AG04450 (cell line): Measurements from ENCODE around the gene SLC4A1. TPM values are rescaled to one million over a fixed set of nuclear protein-coding genes. Genes with fewer than 3 reads are reported as not detected.

Source experiments
- CTCF ChIA-PET: fragments of 300-600, 350-600 bp; formaldehyde crosslinking; extraction: SDS; loops from one replicate; lab custom pipeline; 2022; ENCODE audit warnings: antibody characterized with exemption, inconsistent platforms; lab: Charles Lee
- POLR2A ChIA-PET: fragments of 350-600 bp; formaldehyde crosslinking; extraction: SDS; loops from one replicate; lab custom pipeline; 2021; ENCODE audit warnings: antibody characterized with exemption, inconsistent platforms; lab: Yijun Ruan, JAX
- DNase-seq: peaks from one replicate; pipeline ENCODE4 v3.0.0-alpha.2; 2011; ENCODE audit warnings: low read depth, low spot score
- H3K27ac ChIP-seq: one replicate; pipeline ENCODE4 v1.5.1; 2012; ENCODE audit warnings: low read depth, low read length, control low read depth
- H3K27me3 ChIP-seq: one replicate; pipeline ENCODE4 v1.6.0; 2012; ENCODE audit warnings: low read length; ENCODE audit not compliant: control insufficient read depth, insufficient read depth
- H3K4me3 ChIP-seq: 2 replicates; pipeline ENCODE4 v1.5.1; 2011; ENCODE audit warnings: mild to moderate bottlenecking, low read depth, low read length, control low read depth
- H3K9me3 ChIP-seq: 2 replicates; pipeline ENCODE4 v1.5.1; 2012; ENCODE audit warnings: low read length; ENCODE audit not compliant: control insufficient read depth, insufficient read depth
- polyA plus RNA-seq: library from polyadenylated mRNA; depleted of rRNA; stranded (reverse); fragments of >200 nt; gene quantifications from 2 replicates; pipeline ENCODE4 v1.2.3, GENCODE V29; 2011
- TF ChIP-seq, protein P1 (sequence below): IDR thresholded peaks from 2 replicates; pipeline ENCODE4 v1.5.1; 2011; ENCODE audit warnings: low read depth, low read length, control low read depth, inconsistent platforms

The SLC4A1 gene
- polyA plus RNA-seq, 1 experiment: not detected

DNA sequence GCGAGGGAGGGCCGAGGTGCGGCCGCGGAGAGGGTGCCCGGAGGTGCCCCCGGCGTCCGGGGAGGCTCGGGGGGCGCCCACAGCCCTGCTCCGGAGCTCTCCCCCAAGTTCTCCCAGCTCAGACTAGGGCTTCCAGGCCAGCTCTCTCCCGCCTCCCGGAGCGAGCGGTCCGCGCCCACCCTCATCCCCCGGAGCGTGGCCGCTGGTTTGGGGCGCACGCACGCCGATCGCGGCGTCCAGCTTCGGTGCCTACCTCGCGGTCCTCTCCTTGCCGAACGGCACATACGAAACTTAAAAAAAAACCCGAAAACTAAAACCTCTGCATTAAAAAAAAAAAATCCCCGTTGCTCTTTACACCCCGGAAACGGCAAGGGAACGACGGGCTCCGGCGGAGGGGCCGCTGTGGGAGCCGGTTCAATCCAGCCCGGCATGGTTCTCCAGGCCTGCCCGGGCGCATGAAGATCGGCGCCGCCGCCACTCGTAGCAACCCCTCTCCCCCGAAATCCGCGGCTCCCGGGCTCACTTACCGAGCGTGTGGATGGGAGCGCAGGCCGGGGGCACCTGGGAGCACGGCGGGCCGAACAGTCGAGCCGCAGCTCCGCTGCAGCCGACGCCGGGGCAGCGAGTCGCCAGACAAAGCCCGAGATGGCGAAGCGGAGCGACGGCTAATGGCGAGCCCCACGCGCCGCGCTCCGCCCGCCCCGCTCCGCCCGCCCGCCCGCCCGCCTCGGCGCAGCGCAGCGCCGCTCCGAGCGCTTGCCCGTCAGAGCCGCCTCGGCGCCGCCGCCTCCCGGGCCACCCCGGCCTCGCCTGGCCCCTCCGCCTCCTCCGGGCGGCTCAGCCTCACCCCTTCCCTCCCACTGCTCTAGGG lies 47.5 kb downstream of the SLC4A1 start:
- CTCF ChIA-PET: interaction anchor here (0.6 to 1.4 kb wide), 4 partner anchors 11 to 381 kb away, joined by 3 to 16 read pairs (median 5); no protein-coding TSS in a partner anchor
- H3K4me3 ChIP-seq: peak overlapping the region; percentile 83
- POLR2A ChIA-PET: interaction anchor here (0.6 to 3.5 kb wide), 10 partner anchors 10 to 1555 kb away, joined by 3 to 11 read pairs (median 4); partner anchors contain the start of genes SLC25A39 and TMUB2
- no peaks in the 10 kb centered on the region for H3K27me3 ChIP-seq
- H3K27ac ChIP-seq: peak overlapping the region; percentile 61
- H3K9me3 ChIP-seq: no peaks in the 10 kb centered on the region; the same call in 1 of the 2 replicates
- no peak for DNase-seq
- TF ChIP-seq, protein P1, sequence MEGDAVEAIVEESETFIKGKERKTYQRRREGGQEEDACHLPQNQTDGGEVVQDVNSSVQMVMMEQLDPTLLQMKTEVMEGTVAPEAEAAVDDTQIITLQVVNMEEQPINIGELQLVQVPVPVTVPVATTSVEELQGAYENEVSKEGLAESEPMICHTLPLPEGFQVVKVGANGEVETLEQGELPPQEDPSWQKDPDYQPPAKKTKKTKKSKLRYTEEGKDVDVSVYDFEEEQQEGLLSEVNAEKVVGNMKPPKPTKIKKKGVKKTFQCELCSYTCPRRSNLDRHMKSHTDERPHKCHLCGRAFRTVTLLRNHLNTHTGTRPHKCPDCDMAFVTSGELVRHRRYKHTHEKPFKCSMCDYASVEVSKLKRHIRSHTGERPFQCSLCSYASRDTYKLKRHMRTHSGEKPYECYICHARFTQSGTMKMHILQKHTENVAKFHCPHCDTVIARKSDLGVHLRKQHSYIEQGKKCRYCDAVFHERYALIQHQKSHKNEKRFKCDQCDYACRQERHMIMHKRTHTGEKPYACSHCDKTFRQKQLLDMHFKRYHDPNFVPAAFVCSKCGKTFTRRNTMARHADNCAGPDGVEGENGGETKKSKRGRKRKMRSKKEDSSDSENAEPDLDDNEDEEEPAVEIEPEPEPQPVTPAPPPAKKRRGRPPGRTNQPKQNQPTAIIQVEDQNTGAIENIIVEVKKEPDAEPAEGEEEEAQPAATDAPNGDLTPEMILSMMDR: no peak

DNA sequence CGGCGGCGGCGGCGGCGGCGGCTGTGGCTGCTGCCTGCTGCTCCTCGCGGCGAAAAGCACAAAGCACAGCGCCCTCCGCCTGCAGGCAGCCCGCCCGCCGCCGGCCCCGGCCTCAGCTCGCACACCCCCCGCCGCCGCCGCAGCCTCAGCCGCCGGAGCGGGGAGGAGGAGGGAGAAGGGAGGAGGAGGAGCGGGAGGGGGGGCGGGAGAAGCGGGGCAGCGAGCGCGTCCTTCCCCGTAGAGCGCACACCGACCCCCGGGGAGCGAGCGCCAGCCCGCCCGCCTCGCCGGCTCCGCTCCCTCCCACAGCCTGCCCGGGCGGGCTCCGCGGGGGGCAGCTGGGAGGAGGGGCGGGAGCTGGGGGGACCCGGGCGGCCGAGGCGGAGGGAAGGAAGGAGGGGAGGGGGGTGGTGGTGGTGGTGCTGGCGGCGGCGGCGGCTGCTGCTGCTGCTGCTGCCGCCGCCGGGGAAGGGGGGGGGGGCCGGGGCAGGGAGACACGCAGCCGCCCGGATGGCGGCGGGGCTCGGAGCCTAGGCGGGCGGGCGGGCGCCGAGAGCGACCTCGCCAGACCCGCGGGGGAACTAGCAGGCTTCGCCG lies 48.2 kb downstream of the SLC4A1 start, which contains the start of gene UBTF:
Gene UBTF, minus strand, starts transcription at position 60 of the 597 bp plus-strand sequence. CDS start 1,446 bp downstream, outside the sequence.
- POLR2A ChIA-PET: interaction anchor here (0.8 to 3.5 kb wide), 4 partner anchors 9 to 105 kb away, joined by 3 to 11 read pairs (median 7); partner anchors contain the start of genes SLC25A39 and TMUB2
- CTCF ChIA-PET: interaction anchor here (0.6 to 1.0 kb wide), 3 partner anchors 10 to 382 kb away, joined by 3 to 5 read pairs (median 3); no protein-coding TSS in a partner anchor
- no peaks in the 10 kb centered on the region; the same call in 1 of the 2 replicates for H3K9me3 ChIP-seq

DNA sequence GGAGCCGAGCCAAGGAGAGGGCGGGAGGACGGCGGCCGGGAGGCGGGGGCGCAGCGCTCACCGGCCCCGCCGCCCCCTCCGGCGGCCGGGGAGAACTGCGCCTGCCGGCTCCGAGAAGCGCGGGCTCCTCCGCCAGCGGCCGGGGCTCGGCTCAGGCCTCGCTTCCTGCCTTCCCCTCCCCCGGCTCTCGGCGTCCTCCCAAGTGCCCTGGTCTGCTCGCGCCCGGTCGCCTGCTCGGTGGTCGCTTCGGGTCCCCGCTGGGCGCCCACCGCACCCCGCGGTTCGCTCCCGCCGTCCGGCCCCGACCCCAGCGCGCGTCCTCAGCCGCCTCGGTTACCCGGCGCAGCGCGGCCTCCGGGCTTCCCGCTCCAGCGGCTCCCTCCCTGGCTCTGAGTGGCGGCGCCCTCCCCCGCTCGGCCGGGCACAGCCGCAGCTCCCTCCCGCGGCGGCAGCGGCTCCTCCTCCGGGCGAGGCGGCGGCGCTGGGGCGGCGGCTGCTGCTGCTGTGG lies 48.8 kb downstream of the SLC4A1 start:
- Histone ChIP-seq H3K9me3 (no peaks in the 10 kb centered on the region; the same call in 1 of the 2 replicates), H3K27me3 (no peaks in the 10 kb centered on the region), H3K27ac (no peak overlapping the region), H3K4me3 (peak overlapping the region; percentile 83)
- TF ChIP-seq, protein P1: peak; percentile 29; the same call in 1 of the 2 replicates
- POLR2A ChIA-PET: interaction anchor here (0.8 to 3.5 kb wide), 3 partner anchors 8 to 105 kb away, joined by 3 to 11 read pairs (median 8); partner anchors contain the start of genes SLC25A39 and TMUB2
- DNase-seq: no peak
- CTCF ChIA-PET: interaction anchor here (0.6 kb wide), 1 partner anchor 11 kb away, joined by 3 read pairs; no protein-coding TSS in a partner anchor

More for the DNA sequence above, 48.2 kb downstream of the SLC4A1 start, which contains the start of gene UBTF:
- Histone ChIP-seq H3K27me3 (no peaks in the 10 kb centered on the region), H3K27ac (peak within 1 kb of the TSS; percentile 61), H3K4me3 (peak within 1 kb of the TSS; percentile 83)
- DNase-seq: no peak
- TF ChIP-seq, protein P1: no peak

DNA sequence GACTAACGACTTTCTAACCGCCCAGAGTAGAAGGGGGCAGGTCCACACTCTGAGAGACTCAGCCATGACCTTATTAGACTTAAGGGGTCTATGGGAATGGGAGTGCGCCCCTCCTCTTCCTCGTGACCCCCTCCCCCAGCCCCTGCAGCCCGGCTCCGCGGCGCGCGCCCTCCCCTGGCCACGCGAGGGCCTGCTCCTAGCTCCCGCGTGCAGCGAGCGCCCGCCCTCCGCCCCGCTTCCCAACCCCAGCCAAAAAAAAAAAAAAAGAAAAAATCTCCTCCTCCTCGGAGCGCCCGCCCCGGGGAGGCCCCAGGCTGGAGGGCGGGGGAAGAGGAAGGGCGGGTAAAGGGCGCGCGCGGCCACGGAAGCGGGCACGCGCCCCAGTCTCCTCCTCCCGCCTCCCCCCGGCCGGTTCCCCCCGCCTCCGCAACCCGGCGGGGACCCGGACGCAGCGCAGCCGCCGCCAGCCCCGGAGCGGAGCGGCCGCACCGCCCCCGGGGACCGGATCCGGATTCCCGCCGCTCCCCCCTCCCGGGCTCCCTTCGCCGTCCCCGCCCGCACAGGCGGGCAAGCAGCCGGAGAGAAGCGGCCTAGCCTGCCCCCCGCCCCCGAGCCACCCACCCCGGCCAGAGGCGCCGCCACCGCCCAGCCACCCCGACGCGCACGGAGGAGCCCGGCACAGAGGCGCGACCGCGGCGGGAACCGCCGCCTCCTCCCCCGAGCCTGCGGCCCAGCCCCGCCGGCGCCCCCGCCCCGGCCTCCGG lies 49.4 kb downstream of the SLC4A1 start:
- TF ChIP-seq, protein P1: peak; percentile 52
- CTCF ChIA-PET: interaction anchor here (0.6 to 1.6 kb wide), 5 partner anchors 9 to 493 kb away, joined by 3 to 11 read pairs (median 4); no protein-coding TSS in a partner anchor

More for the DNA sequence above, 49.4 kb downstream of the SLC4A1 start:
- POLR2A ChIA-PET: interaction anchor here (0.6 to 1.7 kb wide), 7 partner anchors 14 to 1085 kb away, joined by 3 to 8 read pairs (median 4); partner anchors contain the start of genes FAM171A2, GRN and TMUB2
- H3K27me3 ChIP-seq: no peaks in the 10 kb centered on the region
- peak; percentile 75 for DNase-seq
- peak overlapping the region; percentile 47 for H3K27ac ChIP-seq
- H3K9me3 ChIP-seq: no peaks in the 10 kb centered on the region; the same call in 1 of the 2 replicates
- H3K4me3 ChIP-seq: peak overlapping the region; percentile 83
